AG10803 (cell line): ENCODE measurements around the gene TM9SF4.

Source experiments
- DNase-seq: peaks from one replicate; pipeline ENCODE4 v3.0.0; 2010; ENCODE audit warnings: low read depth
- H3K4me3 ChIP-seq: 2 replicates; pipeline ENCODE4 v1.5.1; 2011; ENCODE audit warnings: mild to moderate bottlenecking, low read length, control low read depth
- TF ChIP-seq, protein P1 (sequence below): conservative IDR thresholded peaks from 2 replicates; pipeline ENCODE4 v1.5.1; 2011; ENCODE audit warnings: mild to moderate bottlenecking, low read length, control low read depth, inconsistent platforms

TM9SF4 gene

DNA sequence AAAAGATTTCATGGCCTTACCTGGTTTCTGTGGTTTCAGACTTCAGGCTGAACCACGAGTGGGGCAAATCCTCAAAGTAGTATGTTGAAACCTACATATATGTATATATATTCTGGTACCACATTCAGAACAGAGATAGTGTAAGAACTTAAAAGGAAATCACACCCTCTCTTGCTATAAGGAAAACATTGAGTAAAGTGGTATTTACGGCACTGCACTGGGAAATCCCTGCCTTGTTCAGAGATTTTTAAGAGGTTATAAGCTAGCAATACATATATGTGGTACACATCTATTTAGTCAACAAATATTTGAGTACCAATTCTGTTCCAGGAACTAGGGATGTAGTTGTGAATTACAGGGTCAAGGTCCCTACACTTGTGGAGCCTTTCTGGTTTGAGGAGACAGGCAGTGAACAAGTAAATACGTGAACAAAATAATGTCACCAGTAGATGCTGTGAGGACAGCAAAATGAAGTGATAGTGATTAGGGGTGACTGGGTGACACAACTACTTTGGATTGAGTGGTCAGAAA, 1.7 kb downstream of the TM9SF4 start:
- TF ChIP-seq, protein P1, sequence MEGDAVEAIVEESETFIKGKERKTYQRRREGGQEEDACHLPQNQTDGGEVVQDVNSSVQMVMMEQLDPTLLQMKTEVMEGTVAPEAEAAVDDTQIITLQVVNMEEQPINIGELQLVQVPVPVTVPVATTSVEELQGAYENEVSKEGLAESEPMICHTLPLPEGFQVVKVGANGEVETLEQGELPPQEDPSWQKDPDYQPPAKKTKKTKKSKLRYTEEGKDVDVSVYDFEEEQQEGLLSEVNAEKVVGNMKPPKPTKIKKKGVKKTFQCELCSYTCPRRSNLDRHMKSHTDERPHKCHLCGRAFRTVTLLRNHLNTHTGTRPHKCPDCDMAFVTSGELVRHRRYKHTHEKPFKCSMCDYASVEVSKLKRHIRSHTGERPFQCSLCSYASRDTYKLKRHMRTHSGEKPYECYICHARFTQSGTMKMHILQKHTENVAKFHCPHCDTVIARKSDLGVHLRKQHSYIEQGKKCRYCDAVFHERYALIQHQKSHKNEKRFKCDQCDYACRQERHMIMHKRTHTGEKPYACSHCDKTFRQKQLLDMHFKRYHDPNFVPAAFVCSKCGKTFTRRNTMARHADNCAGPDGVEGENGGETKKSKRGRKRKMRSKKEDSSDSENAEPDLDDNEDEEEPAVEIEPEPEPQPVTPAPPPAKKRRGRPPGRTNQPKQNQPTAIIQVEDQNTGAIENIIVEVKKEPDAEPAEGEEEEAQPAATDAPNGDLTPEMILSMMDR: no peak
- H3K4me3 ChIP-seq: no peak overlapping the region
- DNase-seq: no peak

DNA sequence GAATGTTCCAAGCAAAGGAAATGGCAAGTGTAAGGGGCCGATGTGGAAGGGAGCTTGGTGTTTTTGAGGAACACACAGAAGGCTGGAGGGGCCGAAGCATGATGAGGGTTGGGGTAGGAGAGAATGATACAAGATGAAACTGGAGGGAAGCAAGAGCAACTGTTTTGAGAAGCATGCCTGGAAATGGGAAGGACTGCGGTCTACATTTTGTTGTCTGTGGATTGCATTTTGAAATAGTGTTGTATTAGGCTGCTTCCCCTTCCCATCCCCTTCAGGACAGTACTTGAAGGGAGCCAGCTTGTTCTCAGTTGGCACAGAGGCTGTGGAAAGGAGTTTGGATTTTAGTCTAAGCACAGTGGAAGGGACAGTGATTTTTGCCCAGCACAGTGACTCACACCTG, 2.2 kb downstream of the TM9SF4 start:
- TF ChIP-seq, protein P1: no peak
- no peak for DNase-seq

DNA sequence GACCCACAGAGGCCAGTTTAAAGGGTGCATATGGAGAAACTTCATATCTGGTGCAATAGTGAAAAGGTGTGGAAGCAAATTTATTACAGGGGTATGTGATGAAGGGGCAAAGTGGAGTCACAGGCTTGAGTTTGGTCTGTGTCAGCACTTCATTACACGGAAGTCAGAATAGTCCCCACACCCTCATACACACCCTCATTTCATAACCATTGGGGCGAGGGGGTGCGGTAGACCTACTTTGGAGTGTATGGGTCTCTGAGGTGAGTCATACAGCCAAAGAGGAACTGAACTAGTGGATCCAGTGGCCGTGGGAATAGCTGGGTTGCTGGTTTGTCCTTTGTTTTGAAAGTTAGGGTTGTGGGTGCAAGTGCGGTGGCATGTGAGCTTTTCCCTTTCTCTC, 3.3 kb downstream of the TM9SF4 start:
- no peak for DNase-seq
- TF ChIP-seq, protein P1: no peak

More for the DNA sequence above, 2.2 kb downstream of the TM9SF4 start:
- H3K4me3 ChIP-seq: no peak overlapping the region

DNA sequence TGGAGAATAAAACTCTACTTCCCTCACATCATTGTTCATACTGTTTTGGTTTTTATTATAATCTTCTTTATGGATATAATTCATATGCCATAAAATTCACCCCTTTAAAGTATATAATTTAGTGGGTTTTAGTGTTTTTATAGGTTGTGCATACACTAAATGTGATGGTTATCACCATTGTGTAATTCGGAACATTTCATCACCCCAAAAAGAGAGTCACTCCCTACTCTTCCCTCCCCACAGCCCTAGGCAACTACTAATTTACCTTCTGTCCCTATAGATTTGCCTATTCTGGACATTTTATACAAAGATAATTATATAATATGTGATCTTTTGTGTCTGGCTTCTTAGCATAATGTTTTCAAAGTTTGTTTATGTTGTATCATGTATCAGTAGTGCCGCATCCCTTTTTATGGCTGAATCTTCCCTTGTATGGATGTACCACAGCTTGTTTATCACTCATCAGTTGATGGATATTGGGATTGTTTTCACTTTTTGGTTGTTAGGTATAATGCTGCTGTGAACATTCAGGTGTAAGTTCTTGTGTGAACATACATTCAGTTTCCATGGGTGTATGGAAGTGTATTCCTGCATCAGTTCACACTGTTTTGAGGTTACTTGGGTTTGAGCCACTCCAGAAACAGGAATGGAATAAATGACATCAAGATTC, 4.2 kb downstream of the TM9SF4 start:
- H3K4me3 ChIP-seq: no peak overlapping the region
- TF ChIP-seq, protein P1: no peak
- no peak for DNase-seq

More for the DNA sequence above, 3.3 kb downstream of the TM9SF4 start:
- no peak overlapping the region for H3K4me3 ChIP-seq

DNA sequence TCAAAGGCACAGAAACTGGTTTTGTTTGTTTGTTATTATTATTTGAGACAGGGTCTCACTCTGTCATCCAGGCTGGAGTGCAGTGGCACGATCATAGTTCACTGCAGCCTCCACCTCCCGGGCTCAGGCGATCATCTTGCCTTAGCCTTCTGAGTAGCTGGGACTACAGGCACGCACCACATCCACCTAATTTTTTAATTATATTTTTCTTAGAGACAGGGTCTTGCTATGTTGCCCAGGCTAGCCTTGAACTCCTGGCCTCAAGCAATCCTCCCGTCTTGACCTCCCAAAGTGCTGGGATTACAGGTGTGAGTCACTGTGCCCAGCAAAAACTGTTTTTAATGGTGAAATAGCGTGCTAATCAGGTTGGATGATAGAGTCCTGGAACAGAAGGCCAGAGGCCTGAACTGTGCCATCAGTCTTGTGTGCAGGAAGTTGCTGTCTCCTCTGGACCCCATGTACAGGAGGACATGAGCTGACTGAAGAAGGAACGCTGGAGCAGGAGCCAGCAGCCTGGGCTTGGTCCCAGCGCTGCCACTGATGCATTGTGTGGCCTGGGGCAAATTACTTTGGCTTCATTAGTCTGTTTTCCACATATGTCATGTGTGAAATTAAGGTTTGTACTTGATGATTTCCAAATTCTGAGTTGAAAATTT, 4.9 kb downstream of the TM9SF4 start:
- TF ChIP-seq, protein P1: no peak
- no peak overlapping the region for H3K4me3 ChIP-seq
- peak; percentile 45 for DNase-seq

DNA sequence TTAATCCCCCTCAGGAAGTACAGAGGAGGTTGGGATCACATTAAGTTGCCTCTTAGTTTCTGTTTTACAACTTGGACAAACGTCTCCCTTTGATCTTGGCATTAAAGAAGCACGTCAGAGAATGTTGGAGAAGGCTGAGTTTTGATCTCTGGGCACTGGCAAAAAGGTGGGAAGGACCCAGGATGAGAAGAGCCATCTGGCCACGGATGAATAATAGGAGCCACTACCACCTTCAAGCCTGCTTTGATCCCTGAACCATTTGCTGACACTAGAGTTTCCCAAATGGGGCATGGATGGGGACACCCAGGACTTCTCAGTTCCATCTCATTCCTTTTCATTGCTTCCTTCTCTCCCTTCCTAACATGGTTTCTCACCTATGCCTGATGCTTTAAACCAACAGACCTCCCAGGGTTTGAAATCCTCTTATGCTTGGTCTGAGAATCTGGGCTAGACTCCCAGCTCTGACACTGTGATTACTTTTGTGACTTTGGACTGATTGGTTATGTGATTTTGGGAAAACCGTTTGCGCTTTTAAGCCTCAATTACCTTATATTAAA, 5.8 kb downstream of the TM9SF4 start:
- no peak for DNase-seq
- H3K4me3 ChIP-seq: no peak overlapping the region
- TF ChIP-seq, protein P1: no peak
